Measurements from ENCODE around the gene ADAT3. TPM values are rescaled to one million over a fixed set of nuclear protein-coding genes. Genes with fewer than 3 reads are reported as not detected.
"Not testable (repeated sequence)": the region's sequence is repeated elsewhere in the genome, so short reads cannot be mapped to it uniquely, and the experiment has no call there.

ADAT3 gene
- total RNA-seq, 6 donors from 2014 or later: 6.1 to 25.1 (median 12.0) TPM

GRCh38 chr19:1875646-1876495 lies 29.3 kb upstream of the ADAT3 start:
- no peaks in the 10 kb centered on the region for H3K9me3 ChIP-seq
- peaks cover 0 to 30% (median 9%) of the 10 kb centered on the region in 4 donors for H3K36me3 ChIP-seq
- WGBS, 2 donors: 0 to 1% methylated on average over 20 to 32 of the region's 87 CpGs
- H3K4me3 ChIP-seq: peak overlapping the region; percentile 73 to 99 (median 86)
- peaks cover 52 to 65% (median 58%) of the 10 kb centered on the region in 4 donors for H3K4me1 ChIP-seq
- TF ChIP-seq EP300 (IDR thresholded peaks at IDR 0.05): peak in 2 of 4 donors; percentile 51 to 87
- TF ChIP-seq CTCF (IDR thresholded peaks at IDR 0.05): peak in 4 of 6 experiments; percentile 1 to 39 (median 8)
- TF ChIP-seq POLR2AphosphoS5 (IDR thresholded peaks at IDR 0.05): peak; percentile 98 to 99
- TF ChIP-seq POLR2A (IDR thresholded peaks at IDR 0.05): peak in 3 of 4 donors; percentile 77 to 97 (median 93)
- peak; percentile 95 to 99 for ATAC-seq (ENCODE audit: low FRiP score in 2 of 2)
- peak; percentile 96 to 97 for DNase-seq
- peak overlapping the region; percentile 90 to 98 (median 96) for H3K27ac ChIP-seq
- no peaks in the 10 kb centered on the region for H3K27me3 ChIP-seq

- not testable (repeated sequence) for H3K27me3 ChIP-seq, H3K9me3 ChIP-seq
- Histone ChIP-seq H3K4me1 (peaks cover 48 to 65% (median 57%) of the 10 kb centered on the region in 4 donors), H3K36me3 (peaks cover 0 to 24% (median 6%) of the 10 kb centered on the region in 4 donors), H3K27ac (peak overlapping the region; percentile 90 to 98 (median 96)), H3K4me3 (peak overlapping the region; percentile 73 to 99 (median 86))
- DNase-seq (peak in 1 of 2 donors; percentile 82), ATAC-seq (ENCODE audit: low FRiP score in 2 of 2) (peak; percentile 40 to 44)
- WGBS, 2 donors: 37 to 53% methylated on average over 29 of the region's 53 CpGs
Measured at GRCh38 chr19:1876496-1877279, 28.5 kb upstream of the ADAT3 start.

GRCh38 chr19:1877280-1877660 lies 27.9 kb upstream of the ADAT3 start:
- not testable (repeated sequence) for H3K27ac ChIP-seq; H3K9me3 ChIP-seq; H3K27me3 ChIP-seq; ATAC-seq (ENCODE audit: low FRiP score in 2 of 2)
- WGBS, 2 donors: no CpG with 5 or more reads among the region's 47 CpGs
- Histone ChIP-seq H3K36me3 (peaks cover 0 to 23% (median 5%) of the 10 kb centered on the region in 4 donors), H3K4me3 (peak overlapping the region in 1 of 4 donors; percentile 75), H3K4me1 (peaks cover 48 to 65% (median 55%) of the 10 kb centered on the region in 4 donors)
- peak in 1 of 2 donors; percentile 80 for DNase-seq

- not testable (repeated sequence) for H3K9me3 ChIP-seq; DNase-seq; H3K27ac ChIP-seq; ATAC-seq (ENCODE audit: low FRiP score in 2 of 2); H3K27me3 ChIP-seq; H3K4me3 ChIP-seq
- 89 to 100% methylated on average over 1 to 5 of the region's 8 CpGs for WGBS, 2 donors
- Histone ChIP-seq H3K36me3 (peaks cover 0 to 19% (median 5%) of the 10 kb centered on the region in 4 donors), H3K4me1 (peaks cover 48 to 65% (median 54%) of the 10 kb centered on the region in 4 donors)
Measured at GRCh38 chr19:1878583-1878982, 26.6 kb upstream of the ADAT3 start.

- peaks cover 0 to 19% (median 5%) of the 10 kb centered on the region in 4 donors for H3K36me3 ChIP-seq
- DNase-seq; H3K27me3 ChIP-seq; H3K9me3 ChIP-seq; ATAC-seq (ENCODE audit: low FRiP score in 2 of 2): not testable (repeated sequence)
- H3K4me1 ChIP-seq: peaks cover 46 to 64% (median 50%) of the 10 kb centered on the region in 4 donors
- H3K4me3 ChIP-seq: peak overlapping the region in 1 of 4 donors; percentile 96
- H3K27ac ChIP-seq: peak overlapping the region in 3 of 4 donors; percentile 47 to 93 (median 79)
- 86 to 90% methylated on average over 15 to 17 of the region's 17 CpGs for WGBS, 2 donors
Measured at GRCh38 chr19:1879982-1880381, 25.2 kb upstream of the ADAT3 start.

DNA sequence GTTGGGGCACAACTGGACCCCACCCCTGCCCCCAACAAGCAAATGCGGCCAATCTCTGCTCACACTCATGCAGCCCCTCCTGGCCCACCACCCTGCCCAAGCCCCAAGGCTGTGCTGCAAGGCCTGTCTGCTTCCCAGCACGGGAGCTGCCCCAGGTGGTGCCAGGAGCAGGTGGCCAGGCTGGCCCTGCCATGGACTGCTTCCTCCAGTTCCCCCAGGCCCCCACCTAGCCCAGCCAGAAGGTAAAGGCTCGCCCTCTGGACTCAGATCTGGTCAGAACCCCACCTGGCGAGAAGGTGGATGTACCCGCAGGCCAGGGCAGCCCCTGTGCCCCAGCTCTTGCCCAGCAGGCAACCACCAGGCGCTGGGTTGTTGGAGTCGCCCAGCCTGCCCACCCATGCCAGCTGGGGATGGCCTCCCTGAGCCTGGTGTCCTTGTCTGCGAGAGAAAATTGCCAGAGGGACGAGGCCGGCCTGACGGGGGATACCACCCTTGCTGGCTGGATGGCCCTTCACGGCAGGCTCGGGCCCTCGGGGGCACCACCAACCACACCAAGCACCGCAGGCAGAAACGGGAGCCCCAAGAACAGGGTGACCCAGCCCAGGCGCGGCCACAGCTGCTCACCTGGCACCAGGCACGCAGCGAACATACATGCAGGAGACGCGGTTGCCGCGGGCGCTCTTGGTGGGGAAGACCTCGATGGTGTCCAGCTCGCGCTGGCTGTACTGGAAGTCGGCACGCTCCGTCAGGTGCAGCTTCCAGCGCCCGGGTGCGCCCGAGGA lies 24.4 kb upstream of the ADAT3 start:
- Histone ChIP-seq H3K4me1 (peaks cover 42 to 64% (median 51%) of the 10 kb centered on the region in 4 donors), H3K27me3 (no peaks in the 10 kb centered on the region), H3K27ac (peak overlapping the region; percentile 47 to 93 (median 69)), H3K9me3 (no peaks in the 10 kb centered on the region), H3K4me3 (peak overlapping the region in 3 of 4 donors; percentile 71 to 99 (median 96)), H3K36me3 (peaks cover 0 to 19% (median 5%) of the 10 kb centered on the region in 4 donors)
- ATAC-seq (ENCODE audit: low FRiP score in 2 of 2) (no peak), DNase-seq (peak in 1 of 2 donors; percentile 86)
- TF ChIP-seq POLR2AphosphoS5 (IDR thresholded peaks at IDR 0.05) (no peak), POLR2A (IDR thresholded peaks at IDR 0.05) (no peak), EP300 (IDR thresholded peaks at IDR 0.05) (no peak), CTCF (IDR thresholded peaks at IDR 0.05) (no peak)
- 71% methylated on average over 13 of the region's 35 CpGs; no CpG with 5 or more reads in 1 of the 2 donors for WGBS, 2 donors

- not testable (repeated sequence) for H3K27me3 ChIP-seq; H3K9me3 ChIP-seq; ATAC-seq (ENCODE audit: low FRiP score in 2 of 2)
- 54 to 64% methylated on average over 2 to 17 of the region's 44 CpGs for WGBS, 2 donors
- peak overlapping the region in 3 of 4 donors; percentile 71 to 99 (median 96) for H3K4me3 ChIP-seq
- DNase-seq: peak in 1 of 2 donors; percentile 79
- H3K36me3 ChIP-seq: peaks cover 0 to 19% (median 5%) of the 10 kb centered on the region in 4 donors
- peak overlapping the region; percentile 59 to 94 (median 94) for H3K27ac ChIP-seq
- H3K4me1 ChIP-seq: peaks cover 37 to 60% (median 49%) of the 10 kb centered on the region in 4 donors
Measured at GRCh38 chr19:1881393-1882088, 23.7 kb upstream of the ADAT3 start.
